GM23338 (cell line): Measurements from ENCODE around the gene ZNF532. TPM values are rescaled to one million over a fixed set of nuclear protein-coding genes. Genes with fewer than 3 reads are reported as not detected.

Source experiments
- ATAC-seq: fragments of 200-7000 bp; cut with Tn5 transposase; 3 replicates; pipeline ENCODE4 v1.9.1; 2020
- DNase-seq: peaks from one replicate; pipeline ENCODE4 v3.0.0-alpha.2; 2015; ENCODE audit warnings: low spot score
- H2AFZ ChIP-seq: fragments of 200-600 bp; sonication (generic); 2 replicates; pipeline ENCODE4 v1.8.0; 2016; ENCODE audit warnings: antibody characterized with exemption, mild to moderate bottlenecking, moderate library complexity
- H3F3A ChIP-seq: fragments of 200-600 bp; sonication (generic); replicated peaks from 2 replicates; pipeline ENCODE4 v1.8.0; 2017; ENCODE audit warnings: antibody characterized with exemption, mixed run types, low read depth
- H3K27ac ChIP-seq: fragments of 200-600 bp; sonication (generic); 2 replicates; pipeline ENCODE4 v1.6.1; 2016; ENCODE audit warnings: low read depth
- H3K27me3 ChIP-seq: fragments of 200-600 bp; sonication (generic); 2 replicates; pipeline ENCODE4 v1.8.0; 2016; ENCODE audit warnings: mild to moderate bottlenecking, mixed run types, moderate library complexity; ENCODE audit not compliant: insufficient read depth
- H3K36me3 ChIP-seq: fragments of 200-600 bp; sonication (generic); 2 replicates; pipeline ENCODE4 v1.8.0; 2016; ENCODE audit warnings: mild to moderate bottlenecking; ENCODE audit not compliant: insufficient read depth
- H3K4me1 ChIP-seq: fragments of 200-600 bp; sonication (generic); 2 replicates; pipeline ENCODE4 v1.8.0; 2016; ENCODE audit warnings: mild to moderate bottlenecking, moderate library complexity; ENCODE audit not compliant: insufficient read depth
- H3K4me2 ChIP-seq: fragments of 200-600 bp; sonication (generic); 2 replicates; pipeline ENCODE4 v1.7.1; 2017; ENCODE audit warnings: mixed run types
- H3K4me3 ChIP-seq: fragments of 200-600 bp; sonication (generic); 2 replicates; pipeline ENCODE4 v1.6.1; 2016; ENCODE audit warnings: mixed run types
- H3K79me2 ChIP-seq: fragments of 200-600 bp; sonication (generic); replicated peaks from 2 replicates; pipeline ENCODE4 v1.8.0; 2017; ENCODE audit warnings: mild to moderate bottlenecking; ENCODE audit not compliant: insufficient read depth
- H3K9me2 ChIP-seq: fragments of 200-600 bp; sonication (generic); 2 replicates; pipeline ENCODE4 v1.8.0; 2017; ENCODE audit not compliant: insufficient read depth
- H4K20me1 ChIP-seq: fragments of 200-600 bp; sonication (generic); replicated peaks from 2 replicates; pipeline ENCODE4 v1.8.0; 2017; ENCODE audit warnings: mild to moderate bottlenecking; ENCODE audit not compliant: insufficient read depth
- H3K27ac Mint-ChIP-seq: 2 replicates; pipeline ENCODE4 v1.8.0; 2020; ENCODE audit warnings: inconsistent platforms, mild to moderate bottlenecking, moderate library complexity, mixed read lengths
- H3K27me3 Mint-ChIP-seq: 3 replicates; pipeline ENCODE4 v1.8.0; 2022; ENCODE audit warnings: low read depth, mild to moderate bottlenecking, moderate library complexity, mixed read lengths, inconsistent platforms; ENCODE audit not compliant: insufficient read depth, poor library complexity
- H3K36me3 Mint-ChIP-seq: 3 replicates; pipeline ENCODE4 v1.8.0; 2021; ENCODE audit warnings: low read depth, mild to moderate bottlenecking, inconsistent platforms, moderate library complexity, mixed read lengths
- H3K4me1 Mint-ChIP-seq: 3 replicates; pipeline ENCODE4 v1.8.0; 2020; ENCODE audit warnings: mild to moderate bottlenecking, inconsistent platforms, mixed read lengths
- H3K4me3 Mint-ChIP-seq: 3 replicates; pipeline ENCODE4 v1.8.0; 2021; ENCODE audit warnings: moderate library complexity, mild to moderate bottlenecking, inconsistent platforms, mixed read lengths
- H3K9me3 Mint-ChIP-seq: 3 replicates; pipeline ENCODE4 v1.8.0; 2020; ENCODE audit warnings: moderate library complexity, mild to moderate bottlenecking, inconsistent platforms, mixed read lengths
- CREB1 ChIP-seq: fragments of 250-450 bp; sonication (Bioruptor Pico); IDR thresholded peaks from 2 replicates; pipeline ENCODE4 v1.5.0; 2020; ENCODE audit warnings: low read depth, mild to moderate bottlenecking, moderate library complexity
- CTCF ChIP-seq, 2 experiments: fragments of 200-600 bp in 1 of 2; sonication (generic) in 1 of 2; conservative IDR thresholded peaks; 2 replicates each; pipeline versions ENCODE4 v1.5.1 to v1.6.1; 2016 to 2017; ENCODE audit warnings: antibody characterized with exemption in 2 of 2, low read depth in 2 of 2, mild to moderate bottlenecking in 2 of 2, moderate library complexity in 1 of 2
- ETS1 ChIP-seq: IDR thresholded peaks from 2 replicates; pipeline ENCODE4 v1.6.1; 2016; ENCODE audit warnings: antibody characterized with exemption
- EZH2 ChIP-seq: fragments of 200-600 bp; sonication (generic); IDR thresholded peaks from one replicate; pipeline ENCODE4 v1.8.0; 2017; ENCODE audit warnings: antibody characterized with exemption, mild to moderate bottlenecking, low read depth; ENCODE audit not compliant: unreplicated experiment
- EZH2phosphoT487 ChIP-seq: fragments of 200-600 bp; sonication (generic); IDR thresholded peaks from one replicate; pipeline ENCODE4 v1.8.1; 2018; ENCODE audit warnings: antibody characterized with exemption; ENCODE audit not compliant: unreplicated experiment
- JUNB ChIP-seq: IDR thresholded peaks from one replicate; pipeline ENCODE4 v1.6.1; 2016; ENCODE audit warnings: antibody characterized with exemption; ENCODE audit not compliant: unreplicated experiment
- NANOG ChIP-seq: IDR thresholded peaks from 2 replicates; pipeline ENCODE4 v1.6.1; 2016; ENCODE audit warnings: antibody characterized with exemption, borderline replicate concordance
- POLR2AphosphoS5 ChIP-seq: IDR thresholded peaks from 2 replicates; pipeline ENCODE4 v1.6.1; 2016; ENCODE audit warnings: antibody characterized with exemption, low read depth
- REST ChIP-seq: IDR thresholded peaks from one replicate; pipeline ENCODE4 v1.6.1; 2018; ENCODE audit warnings: antibody characterized with exemption; ENCODE audit not compliant: unreplicated experiment
- STAT1 ChIP-seq: IDR thresholded peaks from one replicate; pipeline ENCODE4 v1.6.1; 2016; ENCODE audit warnings: antibody characterized with exemption; ENCODE audit not compliant: unreplicated experiment
- ZNF114 ChIP-seq: fragments of 250-450 bp; sonication (Bioruptor Pico); IDR thresholded peaks from 2 replicates; pipeline ENCODE4 v1.5.0; 2020; ENCODE audit warnings: mild to moderate bottlenecking, moderate library complexity
- ZNF331 ChIP-seq: fragments of 250-450 bp; sonication (Bioruptor Pico); IDR thresholded peaks from 2 replicates; pipeline ENCODE4 v1.5.0; 2020; ENCODE audit warnings: low read depth, mild to moderate bottlenecking, moderate library complexity
- polyA plus RNA-seq: library from polyadenylated mRNA; unstranded; fragments of >200 nt; fragmentation: Nextera tagmentation; extraction: Ambion mirVana; gene quantifications from 2 replicates; pipeline ENCODE4 v1.2.1, GENCODE V29; 2016
- total RNA-seq: library from RNA; depleted of rRNA; stranded (reverse); fragments of >200 nt; shearing (Covaris generic); gene quantifications from 2 replicates; pipeline ENCODE4 v1.2.3, GENCODE V29; 2014
- TF ChIP-seq, protein P1 (sequence below): fragments of 250-450 bp; sonication (Bioruptor Pico); IDR thresholded peaks from 2 replicates; pipeline ENCODE4 v1.5.0; 2020; ENCODE audit warnings: mild to moderate bottlenecking, moderate library complexity

The ZNF532 gene
- total and polyA plus RNA-seq, 2 experiments from 2014 or later = 51.5 to 225 TPM

GRCh38 chr18:58947136-58947732 is 82.6 kb downstream of the ZNF532 start:
- Mint-ChIP-seq H3K27ac (0 out of 2 replicates have a peak overlapping the region, but pooled peaks have one; percentile 33), H3K4me3 (no peak overlapping the region), H3K36me3 (peaks cover 87% of the 10 kb centered on the region), H3K27me3 (peaks cover 19% of the 10 kb centered on the region), H3K9me3 (no peaks in the 10 kb centered on the region), H3K4me1 (peaks cover 20% of the 10 kb centered on the region)
- peaks cover 77% of the 10 kb centered on the region for H3K79me2 ChIP-seq
- peaks cover 12% of the 10 kb centered on the region for H3K4me1 ChIP-seq
- peaks cover 35% of the 10 kb centered on the region for H3F3A ChIP-seq
- H3K4me2 ChIP-seq = no peak overlapping the region
- no peak for ATAC-seq
- no peaks in the 10 kb centered on the region for H3K27me3 ChIP-seq
- H3K36me3 ChIP-seq = peaks cover 59% of the 10 kb centered on the region
- H3K27ac ChIP-seq = peak overlapping the region; percentile 86
- TF ChIP-seq CTCF (conservative IDR thresholded peaks at IDR 0.05; ENCODE audit: low read depth in 2 of 2) = no peak
- TF ChIP-seq, protein P1, sequence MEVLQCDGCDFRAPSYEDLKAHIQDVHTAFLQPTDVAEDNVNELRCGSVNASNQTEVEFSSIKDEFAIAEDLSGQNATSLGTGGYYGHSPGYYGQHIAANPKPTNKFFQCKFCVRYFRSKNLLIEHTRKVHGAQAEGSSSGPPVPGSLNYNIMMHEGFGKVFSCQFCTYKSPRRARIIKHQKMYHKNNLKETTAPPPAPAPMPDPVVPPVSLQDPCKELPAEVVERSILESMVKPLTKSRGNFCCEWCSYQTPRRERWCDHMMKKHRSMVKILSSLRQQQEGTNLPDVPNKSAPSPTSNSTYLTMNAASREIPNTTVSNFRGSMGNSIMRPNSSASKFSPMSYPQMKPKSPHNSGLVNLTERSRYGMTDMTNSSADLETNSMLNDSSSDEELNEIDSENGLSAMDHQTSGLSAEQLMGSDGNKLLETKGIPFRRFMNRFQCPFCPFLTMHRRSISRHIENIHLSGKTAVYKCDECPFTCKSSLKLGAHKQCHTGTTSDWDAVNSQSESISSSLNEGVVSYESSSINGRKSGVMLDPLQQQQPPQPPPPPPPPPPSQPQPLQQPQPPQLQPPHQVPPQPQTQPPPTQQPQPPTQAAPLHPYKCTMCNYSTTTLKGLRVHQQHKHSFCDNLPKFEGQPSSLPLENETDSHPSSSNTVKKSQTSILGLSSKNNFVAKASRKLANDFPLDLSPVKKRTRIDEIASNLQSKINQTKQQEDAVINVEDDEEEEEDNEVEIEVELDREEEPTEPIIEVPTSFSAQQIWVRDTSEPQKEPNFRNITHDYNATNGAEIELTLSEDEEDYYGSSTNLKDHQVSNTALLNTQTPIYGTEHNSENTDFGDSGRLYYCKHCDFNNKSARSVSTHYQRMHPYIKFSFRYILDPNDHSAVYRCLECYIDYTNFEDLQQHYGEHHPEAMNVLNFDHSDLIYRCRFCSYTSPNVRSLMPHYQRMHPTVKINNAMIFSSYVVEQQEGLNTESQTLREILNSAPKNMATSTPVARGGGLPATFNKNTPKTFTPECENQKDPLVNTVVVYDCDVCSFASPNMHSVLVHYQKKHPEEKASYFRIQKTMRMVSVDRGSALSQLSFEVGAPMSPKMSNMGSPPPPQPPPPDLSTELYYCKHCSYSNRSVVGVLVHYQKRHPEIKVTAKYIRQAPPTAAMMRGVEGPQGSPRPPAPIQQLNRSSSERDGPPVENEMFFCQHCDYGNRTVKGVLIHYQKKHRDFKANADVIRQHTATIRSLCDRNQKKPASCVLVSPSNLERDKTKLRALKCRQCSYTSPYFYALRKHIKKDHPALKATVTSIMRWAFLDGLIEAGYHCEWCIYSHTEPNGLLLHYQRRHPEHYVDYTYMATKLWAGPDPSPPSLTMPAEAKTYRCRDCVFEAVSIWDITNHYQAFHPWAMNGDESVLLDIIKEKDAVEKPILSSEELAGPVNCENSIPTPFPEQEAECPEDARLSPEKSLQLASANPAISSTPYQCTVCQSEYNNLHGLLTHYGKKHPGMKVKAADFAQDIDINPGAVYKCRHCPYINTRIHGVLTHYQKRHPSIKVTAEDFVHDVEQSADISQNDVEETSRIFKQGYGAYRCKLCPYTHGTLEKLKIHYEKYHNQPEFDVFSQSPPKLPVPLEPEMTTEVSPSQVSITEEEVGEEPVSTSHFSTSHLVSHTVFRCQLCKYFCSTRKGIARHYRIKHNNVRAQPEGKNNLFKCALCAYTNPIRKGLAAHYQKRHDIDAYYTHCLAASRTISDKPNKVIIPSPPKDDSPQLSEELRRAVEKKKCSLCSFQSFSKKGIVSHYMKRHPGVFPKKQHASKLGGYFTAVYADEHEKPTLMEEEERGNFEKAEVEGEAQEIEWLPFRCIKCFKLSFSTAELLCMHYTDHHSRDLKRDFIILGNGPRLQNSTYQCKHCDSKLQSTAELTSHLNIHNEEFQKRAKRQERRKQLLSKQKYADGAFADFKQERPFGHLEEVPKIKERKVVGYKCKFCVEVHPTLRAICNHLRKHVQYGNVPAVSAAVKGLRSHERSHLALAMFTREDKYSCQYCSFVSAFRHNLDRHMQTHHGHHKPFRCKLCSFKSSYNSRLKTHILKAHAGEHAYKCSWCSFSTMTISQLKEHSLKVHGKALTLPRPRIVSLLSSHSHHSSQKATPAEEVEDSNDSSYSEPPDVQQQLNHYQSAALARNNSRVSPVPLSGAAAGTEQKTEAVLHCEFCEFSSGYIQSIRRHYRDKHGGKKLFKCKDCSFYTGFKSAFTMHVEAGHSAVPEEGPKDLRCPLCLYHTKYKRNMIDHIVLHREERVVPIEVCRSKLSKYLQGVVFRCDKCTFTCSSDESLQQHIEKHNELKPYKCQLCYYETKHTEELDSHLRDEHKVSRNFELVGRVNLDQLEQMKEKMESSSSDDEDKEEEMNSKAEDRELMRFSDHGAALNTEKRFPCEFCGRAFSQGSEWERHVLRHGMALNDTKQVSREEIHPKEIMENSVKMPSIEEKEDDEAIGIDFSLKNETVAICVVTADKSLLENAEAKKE (CRISPR knock-in tag) = no peak
- TF ChIP-seq CREB1 (CRISPR knock-in tag) = no peak
- no peak for TF ChIP-seq ZNF331 (CRISPR knock-in tag)
- no peak for TF ChIP-seq POLR2AphosphoS5
- TF ChIP-seq JUNB = no peak
- no peak for TF ChIP-seq ZNF114 (CRISPR knock-in tag)
- TF ChIP-seq EZH2 = no peak
- TF ChIP-seq EZH2phosphoT487 = no peak
- TF ChIP-seq ETS1 = no peak
- TF ChIP-seq NANOG = no peak
- no peak for TF ChIP-seq REST
- TF ChIP-seq STAT1 = no peak
- DNase-seq = no peak
- peaks cover 32% of the 10 kb centered on the region; the same call in 1 of the 2 replicates for H4K20me1 ChIP-seq
- no peak overlapping the region for H3K4me3 ChIP-seq
- H3K9me2 ChIP-seq = no peaks in the 10 kb centered on the region
- no peak overlapping the region for H2AFZ ChIP-seq
